ENCODE measurements around the gene VWF.

The VWF gene

GRCh38 chr12:5972387-5972786 is 152.1 kb downstream of the VWF start:
- no peak for DNase-seq

GRCh38 chr12:5971194-5971850 is 153.1 kb downstream of the VWF start:
- DNase-seq = no peak

GRCh38 chr12:5969974-5970690 is 154.3 kb downstream of the VWF start:
- DNase-seq = no peak

- no peak for DNase-seq
Observed at GRCh38 chr12:5969156-5969973, 155.1 kb downstream of the VWF start.

- no peak for DNase-seq
Observed at GRCh38 chr12:5967645-5968415, 156.6 kb downstream of the VWF start.

GRCh38 chr12:5966486-5967095 is 157.9 kb downstream of the VWF start:
- no peak for DNase-seq

- no peak for DNase-seq
Observed at GRCh38 chr12:5965950-5966383, 158.5 kb downstream of the VWF start.

- DNase-seq = no peak
Observed at GRCh38 chr12:5964913-5965900, 159.3 kb downstream of the VWF start.

GRCh38 chr12:5963515-5963914 is 161.0 kb downstream of the VWF start:
- DNase-seq = no peak

- no peak for DNase-seq
Observed at GRCh38 chr12:5960783-5961182, 163.7 kb downstream of the VWF start.

- DNase-seq = no peak
Observed at GRCh38 chr12:5956987-5957386, 167.5 kb downstream of the VWF start.

GRCh38 chr12:5954661-5955060 is 169.8 kb downstream of the VWF start:
- DNase-seq = no peak

GRCh38 chr12:5953835-5954586 is 170.5 kb downstream of the VWF start:
- no peak for DNase-seq

GRCh38 chr12:5952031-5952430 is 172.4 kb downstream of the VWF start:
- DNase-seq = no peak

- DNase-seq = no peak
Observed at GRCh38 chr12:5948696-5949095, 175.8 kb downstream of the VWF start.

- DNase-seq = no peak
Observed at GRCh38 chr12:5947006-5947405, 177.5 kb downstream of the VWF start.

GRCh38 chr12:5946388-5946787 is 178.1 kb downstream of the VWF start:
- DNase-seq = no peak

- DNase-seq = peak; percentile 34
Observed at GRCh38 chr12:5945071-5946008, 179.1 kb downstream of the VWF start, which contains the start of gene ANO2. TSS of gene ANO2 (minus strand) at chr12:5945259. CDS start at chr12:5945217, 42 bp downstream.

- DNase-seq = peak; percentile 34
Observed at GRCh38 chr12:5944688-5945070, 179.8 kb downstream of the VWF start.
